ENCODE results near the gene SMAD4.
"Not testable (repeated sequence)": the region's sequence is repeated elsewhere in the genome, so short reads cannot be mapped to it uniquely, and the experiment has no call there.

Gene SMAD4

GRCh38 chr18:51110073-51110797 lies 80.2 kb downstream of the SMAD4 start:
- DNase-seq (ENCODE audit: low read depth in 2 of 2): peak; percentile 44 to 49

- DNase-seq (ENCODE audit: low read depth in 2 of 2): not testable (repeated sequence)
Observed at GRCh38 chr18:51111633-51112355, 81.8 kb downstream of the SMAD4 start.

GRCh38 chr18:51116996-51117395 lies 87.0 kb downstream of the SMAD4 start:
- not testable (repeated sequence) for DNase-seq (ENCODE audit: low read depth in 2 of 2)

- DNase-seq (ENCODE audit: low read depth in 2 of 2): not testable (repeated sequence)
Observed at GRCh38 chr18:51119561-51119960, 89.5 kb downstream of the SMAD4 start.

- not testable (repeated sequence) for DNase-seq (ENCODE audit: low read depth in 2 of 2)
Observed at GRCh38 chr18:51119976-51120375, 90.0 kb downstream of the SMAD4 start.

- DNase-seq (ENCODE audit: low read depth in 2 of 2): no peak
Observed at GRCh38 chr18:51120809-51121596, 91.0 kb downstream of the SMAD4 start.

- DNase-seq (ENCODE audit: low read depth in 2 of 2): no peak
Observed at GRCh38 chr18:51121597-51121857, 91.5 kb downstream of the SMAD4 start.

GRCh38 chr18:51122266-51123045 lies 92.4 kb downstream of the SMAD4 start:
- DNase-seq (ENCODE audit: low read depth in 2 of 2): no peak

GRCh38 chr18:51123046-51123395 lies 93.0 kb downstream of the SMAD4 start:
- no peak for DNase-seq (ENCODE audit: low read depth in 2 of 2)

GRCh38 chr18:51123481-51123880 lies 93.5 kb downstream of the SMAD4 start:
- no peak for DNase-seq (ENCODE audit: low read depth in 2 of 2)

- no peak for DNase-seq (ENCODE audit: low read depth in 2 of 2)
Observed at GRCh38 chr18:51123936-51124486, 94.0 kb downstream of the SMAD4 start.

- DNase-seq (ENCODE audit: low read depth in 2 of 2): no peak
Observed at GRCh38 chr18:51125976-51126375, 96.0 kb downstream of the SMAD4 start.

GRCh38 chr18:51127664-51128063 lies 97.7 kb downstream of the SMAD4 start:
- DNase-seq (ENCODE audit: low read depth in 2 of 2): no peak

GRCh38 chr18:51128533-51128932 lies 98.5 kb downstream of the SMAD4 start:
- DNase-seq (ENCODE audit: low read depth in 2 of 2): no peak

GRCh38 chr18:51132256-51132935 lies 102.4 kb downstream of the SMAD4 start:
- DNase-seq (ENCODE audit: low read depth in 2 of 2): no peak

GRCh38 chr18:51133580-51134160 lies 103.7 kb downstream of the SMAD4 start:
- DNase-seq (ENCODE audit: low read depth in 2 of 2): no peak

All from stimulated activated CD8-positive, alpha-beta memory T cell treated with anti-CD3 and anti-CD28 coated beads, Interleukin-15, amount 100 ng/mL, for 48 hours (primary cell).